AG20443 (cell line): ENCODE data around the gene KRT35.

Experiments
- DNase-seq: peaks from one replicate; pipeline ENCODE4 v3.0.0; 2012; ENCODE audit warnings: low spot score, mixed read lengths

The KRT35 gene

GRCh38 chr17:41486809-41487530 lies 6.0 kb upstream of the KRT35 start:
- DNase-seq = no peak

DNA sequence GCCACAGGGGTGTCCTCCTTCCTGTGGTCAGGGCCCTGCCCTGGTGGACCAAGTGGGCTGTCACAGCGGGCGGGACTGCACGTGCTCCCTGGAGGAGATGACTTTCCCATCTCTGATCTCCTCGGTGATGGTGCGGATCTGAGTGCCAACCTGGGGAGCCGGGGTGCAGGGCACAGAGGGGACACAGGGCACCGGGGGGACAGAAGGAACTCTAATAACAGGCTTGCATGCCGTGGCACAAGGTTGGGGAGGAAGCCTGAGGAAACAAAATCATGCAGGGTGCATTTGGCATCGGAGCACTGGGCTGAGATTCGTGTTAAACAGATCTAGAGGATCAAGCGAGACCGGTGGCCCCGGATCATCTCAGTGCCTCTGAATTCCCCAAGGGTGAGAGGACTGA lies 5.4 kb upstream of the KRT35 start:
- no peak for DNase-seq

DNA sequence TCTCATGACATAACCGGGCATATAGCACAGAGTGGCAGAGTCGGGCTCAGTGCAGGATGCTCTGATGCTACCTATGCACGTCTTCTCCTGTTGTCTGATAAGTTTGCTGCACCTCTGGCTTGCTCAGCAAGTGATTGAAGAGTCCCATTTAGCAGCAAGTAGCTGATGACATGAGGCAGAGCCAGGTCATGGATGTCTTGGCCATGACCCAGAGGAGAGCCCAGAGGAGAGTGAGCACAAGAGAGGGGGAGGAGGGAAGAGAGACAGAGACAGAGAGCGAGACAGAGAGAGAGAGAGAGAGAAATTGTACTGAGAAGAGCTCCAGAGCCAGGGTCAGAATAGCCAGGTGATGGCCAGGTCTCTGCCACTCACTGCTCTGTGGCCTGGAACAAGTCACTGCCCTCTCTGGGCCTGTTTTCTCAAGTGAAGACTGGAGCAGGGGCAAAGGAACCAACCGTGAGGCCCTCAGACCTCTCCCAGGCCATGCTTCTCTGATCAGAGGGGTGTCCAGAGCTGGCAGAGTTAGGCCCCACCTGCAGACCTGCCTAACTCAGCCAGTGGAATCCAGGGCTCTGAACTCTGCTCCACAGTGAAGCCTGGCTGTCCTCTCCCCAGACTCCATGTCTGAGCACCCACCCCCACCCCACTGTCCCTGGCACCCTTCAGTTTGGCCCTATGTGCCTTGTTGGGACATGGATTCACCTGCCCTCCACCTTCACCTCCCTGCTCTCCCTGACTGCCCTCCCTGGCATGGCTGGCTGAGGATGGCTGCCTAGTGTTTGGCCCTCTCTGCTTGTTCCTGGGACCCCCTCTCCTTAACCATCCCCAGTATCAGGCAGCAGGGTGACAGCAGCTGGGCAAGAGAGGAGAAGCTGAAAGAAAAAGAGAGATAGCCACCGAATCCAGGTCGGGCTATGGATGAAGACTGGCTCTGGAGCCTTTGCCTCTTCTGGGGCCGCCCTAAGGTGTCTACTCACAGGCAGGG lies 4.3 kb upstream of the KRT35 start:
- DNase-seq = no peak

DNA sequence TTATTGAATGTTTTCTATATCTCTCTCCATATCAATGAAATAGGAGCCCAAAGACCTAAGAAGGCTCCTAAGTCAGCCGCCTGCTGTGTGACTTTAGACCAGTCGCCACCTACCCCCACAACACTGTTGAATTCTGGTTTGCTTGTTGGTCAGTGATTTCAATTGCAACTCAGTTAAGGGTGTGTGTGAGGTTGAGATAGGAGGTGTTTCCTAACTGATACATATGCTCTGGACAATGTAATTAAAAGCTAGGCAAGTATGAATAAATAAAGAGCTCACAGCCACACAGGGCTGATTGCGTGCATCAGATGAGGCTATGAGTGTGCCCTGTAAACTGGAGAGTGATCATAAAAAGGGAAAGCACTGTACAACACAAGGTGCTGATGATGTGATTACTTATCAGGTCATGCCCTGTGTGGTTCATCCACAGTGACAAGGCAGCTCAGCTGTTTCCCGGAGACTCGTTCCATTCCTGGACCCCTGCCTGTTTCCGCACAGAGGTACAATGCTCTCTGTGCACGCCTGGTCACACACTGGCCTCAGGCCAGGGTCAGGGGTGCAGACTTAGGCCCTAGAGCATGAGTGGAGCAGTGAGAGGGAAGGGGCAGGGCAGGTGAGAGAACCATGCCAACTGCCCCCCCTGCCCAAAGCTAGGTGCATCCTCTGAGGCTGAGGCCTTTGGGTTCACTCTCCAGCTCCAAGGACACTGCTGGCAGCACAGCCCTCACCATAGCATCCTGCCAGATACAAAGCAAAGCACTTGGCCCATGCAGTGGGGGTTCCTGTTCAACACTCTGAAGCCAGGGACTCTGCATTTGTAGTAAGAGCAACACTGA lies 3.3 kb upstream of the KRT35 start:
- no peak for DNase-seq

DNA sequence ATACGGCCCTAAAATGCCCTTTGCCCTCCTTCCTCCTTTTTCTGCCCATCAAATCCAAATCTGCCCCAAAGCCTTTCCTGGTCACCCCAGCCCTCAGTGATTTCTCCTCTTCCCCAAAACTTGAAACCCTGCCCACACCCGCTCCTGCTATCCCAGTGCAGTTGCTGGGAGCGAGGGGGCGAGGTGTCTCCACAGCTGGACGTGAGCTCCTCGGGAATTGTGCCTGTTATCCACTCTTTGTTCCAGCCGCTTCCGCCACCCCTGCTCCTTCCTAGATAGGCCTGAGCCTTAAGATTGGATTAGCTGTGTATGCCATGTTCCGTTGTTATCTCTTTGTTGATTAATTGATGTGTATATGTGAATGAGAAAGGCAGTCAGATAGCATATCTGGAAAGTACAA lies 2.6 kb upstream of the KRT35 start:
- no peak for DNase-seq

GRCh38 chr17:41480581-41480980 lies 370 bp downstream of the KRT35 start:
- no peak for DNase-seq

GRCh38 chr17:41480136-41480535 lies 815 bp downstream of the KRT35 start:
- no peak for DNase-seq

DNA sequence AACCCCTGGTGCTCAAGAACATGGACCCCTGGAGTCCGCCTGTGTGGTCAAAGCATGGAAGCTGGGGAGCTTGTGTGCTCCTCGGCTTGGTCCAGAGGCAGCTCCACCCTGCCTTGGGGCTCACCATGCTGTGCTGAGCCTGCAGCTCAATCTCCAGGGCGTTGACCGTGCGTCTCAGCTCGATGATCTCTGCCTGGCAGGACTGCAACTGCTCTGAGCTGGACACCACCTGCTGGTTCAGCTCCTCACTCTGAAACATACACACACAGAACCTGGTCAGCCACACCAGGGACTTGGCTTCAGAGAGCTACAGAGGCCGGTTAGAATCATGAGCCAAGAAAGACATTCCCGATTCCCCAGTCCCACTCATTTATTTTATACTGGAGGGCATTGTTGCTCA lies 2.7 kb downstream of the KRT35 start:
- DNase-seq = no peak

GRCh38 chr17:41476866-41477815 lies 3.8 kb downstream of the KRT35 start:
- DNase-seq = no peak

- no peak for DNase-seq
Measured at GRCh38 chr17:41475421-41475820, 5.5 kb downstream of the KRT35 start.

DNA sequence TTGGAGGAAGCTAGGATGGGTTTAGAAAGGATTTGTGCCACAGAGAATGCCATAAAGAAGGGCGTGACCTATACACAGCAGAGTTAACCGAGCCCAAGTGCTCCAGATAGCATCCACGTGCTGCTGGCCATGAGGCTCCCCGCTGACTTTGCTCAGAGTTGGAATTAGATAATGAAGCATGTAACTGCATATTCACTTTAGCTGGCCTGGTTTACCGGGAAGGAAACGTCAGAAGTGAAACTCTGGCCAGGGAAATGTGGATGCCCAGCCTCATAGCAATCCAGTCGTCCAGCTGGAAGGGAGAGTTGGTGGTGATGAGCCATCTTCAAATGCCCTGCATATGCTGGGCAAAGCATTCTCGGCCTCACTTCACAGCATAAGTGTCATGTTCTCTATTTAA lies 6.1 kb downstream of the KRT35 start:
- DNase-seq = no peak

DNA sequence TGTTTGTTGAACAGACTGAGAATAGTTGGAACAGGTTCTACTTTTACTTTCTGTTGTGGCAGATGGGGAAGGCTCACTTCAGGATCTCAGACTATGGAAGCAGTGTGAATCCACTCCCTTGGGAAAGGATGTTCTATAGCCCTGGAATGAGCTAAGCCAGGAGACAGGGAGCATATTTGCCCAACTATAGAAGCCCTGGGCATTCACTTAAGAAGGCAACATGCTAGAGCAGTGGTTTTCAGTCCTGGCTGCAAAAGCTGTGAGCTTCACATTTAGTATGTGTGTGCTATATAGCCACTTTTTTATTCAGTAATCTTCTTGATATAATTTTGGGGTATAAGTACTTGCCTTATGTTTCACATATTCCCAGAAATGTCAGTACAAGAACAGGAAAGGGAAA lies 12.6 kb downstream of the KRT35 start:
- no peak for DNase-seq

DNA sequence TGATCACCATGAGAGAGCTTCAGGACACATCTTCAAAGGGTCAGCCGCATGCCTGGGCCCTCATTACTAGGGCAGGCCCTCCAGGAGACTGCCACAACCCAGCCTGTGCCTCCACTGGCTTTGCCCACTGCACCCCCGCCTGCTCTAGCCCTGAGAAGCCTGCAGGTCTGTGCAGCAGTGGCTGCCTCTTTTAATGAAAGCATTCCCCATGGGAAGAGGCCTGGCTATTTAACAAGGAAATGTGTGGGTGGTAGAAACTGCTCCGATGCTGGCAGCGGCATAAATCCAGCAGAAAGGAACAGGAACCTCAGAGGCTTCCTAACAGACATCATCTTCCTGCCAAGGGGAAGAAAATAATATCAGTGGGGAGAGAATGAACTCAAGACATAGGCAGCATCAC lies 13.4 kb downstream of the KRT35 start:
- DNase-seq = no peak

- DNase-seq = no peak
Measured at GRCh38 chr17:41466988-41467387, 14.0 kb downstream of the KRT35 start, which contains the start of gene KRT32. KRT32 (minus strand) TSS chr17:41467386; CDS start chr17:41467325, 61 bp downstream.

DNA sequence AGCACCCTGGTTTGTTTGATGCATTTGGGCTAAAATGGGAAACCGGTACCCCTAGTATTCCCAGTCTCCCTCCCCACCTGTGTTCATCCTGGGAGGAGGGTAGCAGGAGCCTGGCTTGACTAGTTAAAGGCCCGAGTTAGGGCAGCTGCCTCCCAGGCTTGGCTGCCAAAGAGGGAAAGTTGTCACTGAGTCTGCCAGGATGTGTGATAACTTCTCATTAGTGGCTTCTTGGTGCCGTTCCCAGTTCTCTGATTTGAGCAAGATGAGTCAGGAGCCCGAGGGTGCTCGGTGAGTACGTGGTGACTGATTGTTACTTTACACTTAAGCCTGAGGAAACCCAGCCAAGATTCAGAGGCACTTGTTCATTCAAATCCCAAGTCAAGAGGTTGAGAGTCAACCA lies 16.3 kb downstream of the KRT35 start:
- peak; percentile 92 for DNase-seq

DNA sequence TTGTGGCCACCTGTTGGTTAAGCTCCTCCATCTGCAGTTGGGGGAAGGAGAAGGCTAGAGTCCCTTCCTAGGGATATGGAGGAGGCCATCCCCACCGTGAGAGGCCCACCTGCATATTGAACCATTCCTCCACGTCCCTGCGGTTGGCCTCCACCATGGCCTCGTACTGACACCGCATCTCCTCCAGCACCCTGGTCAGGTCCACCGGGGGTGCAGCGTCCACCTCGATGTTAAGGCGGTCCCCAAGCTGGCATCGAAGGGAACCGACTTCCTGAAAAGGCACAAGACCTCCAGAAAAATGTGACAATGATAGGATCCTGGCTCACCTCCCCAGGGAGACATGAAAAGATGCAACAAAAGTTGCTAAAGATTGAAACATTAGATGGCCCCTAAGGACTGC lies 16.8 kb downstream of the KRT35 start:
- DNase-seq = no peak

- DNase-seq = no peak
Measured at GRCh38 chr17:41463746-41464145, 17.2 kb downstream of the KRT35 start.

DNA sequence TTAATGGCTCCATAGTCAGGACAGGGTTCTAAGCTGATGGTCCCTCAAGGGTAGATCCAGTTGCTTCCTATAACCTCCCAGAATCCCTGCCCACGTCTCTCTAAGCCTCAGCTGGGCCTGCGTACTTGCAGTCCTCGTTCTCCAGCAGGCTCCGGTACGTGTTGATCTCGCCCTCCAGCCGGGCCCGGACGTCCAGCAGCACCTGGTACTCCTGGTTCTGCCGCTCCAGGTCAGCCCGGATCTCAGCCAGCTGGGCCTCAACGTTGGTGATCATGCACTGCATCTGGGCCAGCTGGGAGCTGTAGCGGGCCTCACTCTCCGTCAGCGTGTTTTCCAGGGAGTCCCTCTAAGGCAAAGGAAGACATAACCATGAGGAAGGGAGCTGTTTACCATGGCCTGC lies 18.2 kb downstream of the KRT35 start:
- no peak for DNase-seq

DNA sequence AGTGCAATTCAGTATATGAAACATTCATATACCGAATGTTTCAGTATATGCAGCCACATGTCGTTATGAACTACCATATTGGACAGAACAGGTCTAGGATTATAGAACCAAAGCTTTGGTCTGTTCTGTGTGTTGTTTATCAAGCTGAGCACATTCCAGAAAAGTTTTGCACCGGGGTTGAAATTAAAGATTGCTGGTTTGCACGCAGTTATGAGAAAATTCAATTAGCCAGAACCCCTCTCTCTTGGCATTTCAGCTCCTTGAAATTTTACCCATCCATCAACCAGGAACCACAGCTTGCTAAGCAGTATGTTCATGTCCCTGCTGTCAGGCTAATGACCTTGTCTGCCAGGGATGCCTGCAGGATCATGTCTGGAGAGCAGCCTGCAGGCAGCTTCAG lies 23.3 kb downstream of the KRT35 start:
- no peak for DNase-seq

DNA sequence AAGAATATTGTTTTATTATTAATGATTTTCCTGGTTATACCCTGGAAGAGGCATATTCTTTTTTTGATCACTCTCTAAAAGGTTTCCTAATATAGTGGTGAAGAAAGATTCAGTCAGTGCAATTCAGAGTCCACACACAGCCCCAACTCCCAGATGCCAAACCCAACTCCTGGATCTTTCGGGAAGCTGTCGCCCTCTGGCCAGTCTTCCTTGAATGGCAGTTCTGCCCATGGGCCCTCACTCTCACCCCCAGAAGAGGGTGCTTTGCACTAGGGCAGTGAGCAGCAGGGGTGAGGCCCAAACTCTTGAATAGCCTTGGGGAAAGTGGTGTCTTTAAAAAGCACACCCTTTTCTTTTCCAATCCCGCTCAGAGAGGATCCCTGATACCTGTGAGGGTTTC lies 24.7 kb downstream of the KRT35 start:
- DNase-seq = no peak

DNA sequence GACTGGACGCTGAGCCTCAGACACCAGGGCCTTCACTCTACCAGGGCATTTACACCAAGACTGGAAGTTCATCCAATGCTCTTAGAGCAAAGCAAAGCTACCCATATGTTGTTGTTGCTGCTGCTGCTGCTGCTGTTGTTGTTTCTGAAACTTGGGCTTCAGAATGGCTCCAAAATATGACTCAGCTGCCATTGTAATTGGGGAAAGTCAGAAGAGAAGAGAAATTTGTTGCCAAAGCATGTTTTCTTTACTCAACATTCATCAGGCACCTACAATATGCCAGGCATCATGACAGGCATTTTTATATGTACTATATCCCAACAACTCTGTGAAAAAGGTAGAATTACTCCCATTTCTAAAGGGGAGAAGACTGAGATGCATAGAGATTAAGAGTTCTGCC lies 25.7 kb downstream of the KRT35 start:
- peak; percentile 36 for DNase-seq
